Dendritic cell treated with granulocyte-macrophage colony-stimulating factor and Interleukin-4, amounts not matched to agents 40 ng/mL and 50 ng/mL, for 4 days (primary cell): Measurements from ENCODE around the gene CALHM3.
A peak's percentile ranks its signal among the peaks of the same experiment; 100 is the strongest.

Source experiments
- H3K27ac Mint-ChIP-seq: one replicate; pipeline ENCODE4 v1.8.0; 2022; ENCODE audit warnings: mild to moderate bottlenecking, mixed read lengths
- H3K27me3 Mint-ChIP-seq: one replicate; pipeline ENCODE4 v1.8.0; 2022; ENCODE audit warnings: mild to moderate bottlenecking, mixed read lengths
- H3K36me3 Mint-ChIP-seq: one replicate; pipeline ENCODE4 v1.8.0; 2022; ENCODE audit warnings: low read depth, mixed read lengths
- H3K4me1 Mint-ChIP-seq: one replicate; pipeline ENCODE4 v1.8.0; 2022; ENCODE audit warnings: low read depth, mixed read lengths
- H3K4me3 Mint-ChIP-seq: one replicate; pipeline ENCODE4 v1.8.0; 2022; ENCODE audit warnings: mild to moderate bottlenecking, moderate library complexity, mixed read lengths
- H3K9me3 Mint-ChIP-seq: one replicate; pipeline ENCODE4 v1.8.0; 2022; ENCODE audit warnings: mixed read lengths
- intact Hi-C: fragments of 100-400 bp; cut with micrococcal nuclease; formaldehyde crosslinking; loops from one replicate; pipeline ENCODE4 v1.15.0; 2022

Gene CALHM3

GRCh38 chr10:103443475-103444185 lies 35.4 kb downstream of the CALHM3 start:
- intact Hi-C loops, result no loop called here
- H3K4me3 Mint-ChIP-seq, result no peak overlapping the region
- no peaks in the 10 kb centered on the region for H3K9me3 Mint-ChIP-seq
- peaks cover 97% of the 10 kb centered on the region for H3K36me3 Mint-ChIP-seq
- no peaks in the 10 kb centered on the region for H3K27me3 Mint-ChIP-seq
- peak overlapping the region; percentile 6 for H3K27ac Mint-ChIP-seq
- H3K4me1 Mint-ChIP-seq, result peaks cover 53% of the 10 kb centered on the region

- Mint-ChIP-seq H3K36me3 (peaks cover 96% of the 10 kb centered on the region), H3K4me1 (peaks cover 40% of the 10 kb centered on the region), H3K27ac (peak overlapping the region; percentile 12), H3K4me3 (no peak overlapping the region), H3K9me3 (no peaks in the 10 kb centered on the region), H3K27me3 (no peaks in the 10 kb centered on the region)
- intact Hi-C loops, result no loop called here
These were observed 37.0 kb downstream of the CALHM3 start for GRCh38 chr10:103442031-103442461.

DNA sequence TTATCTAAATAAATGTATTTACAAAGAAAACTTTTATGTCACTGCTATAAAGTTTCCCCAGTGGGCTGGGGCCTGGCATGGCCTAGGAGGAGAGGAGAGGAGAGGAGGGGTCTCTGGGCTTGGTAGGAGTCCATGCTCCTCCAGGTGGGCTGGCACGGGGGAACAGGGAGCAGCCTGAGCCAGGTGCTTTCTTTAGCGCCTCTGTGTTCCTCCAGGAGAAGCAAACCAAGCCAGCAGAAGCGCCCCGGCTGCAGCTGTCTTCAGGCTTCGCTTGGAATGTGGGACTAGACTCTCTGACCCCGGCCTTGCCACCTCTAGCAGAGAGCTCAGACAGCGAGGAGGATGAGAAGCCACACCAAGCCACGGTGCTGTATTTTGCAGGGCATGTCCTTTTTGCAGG lies 37.4 kb downstream of the CALHM3 start:
- Mint-ChIP-seq H3K27ac (peak overlapping the region; percentile 12), H3K4me3 (no peak overlapping the region), H3K27me3 (no peaks in the 10 kb centered on the region), H3K9me3 (no peaks in the 10 kb centered on the region), H3K36me3 (peaks cover 96% of the 10 kb centered on the region), H3K4me1 (peaks cover 35% of the 10 kb centered on the region)
- intact Hi-C loops, result no loop called here

- intact Hi-C loops, result no loop called here
- no peak overlapping the region for H3K27ac Mint-ChIP-seq
- no peak overlapping the region for H3K4me3 Mint-ChIP-seq
- H3K4me1 Mint-ChIP-seq, result peaks cover 31% of the 10 kb centered on the region
- H3K27me3 Mint-ChIP-seq, result no peaks in the 10 kb centered on the region
- peaks cover 96% of the 10 kb centered on the region for H3K36me3 Mint-ChIP-seq
- no peaks in the 10 kb centered on the region for H3K9me3 Mint-ChIP-seq
These were observed 37.8 kb downstream of the CALHM3 start for GRCh38 chr10:103441206-103441605.

GRCh38 chr10:103440416-103440815 lies 38.6 kb downstream of the CALHM3 start:
- Mint-ChIP-seq H3K36me3 (peaks cover 96% of the 10 kb centered on the region), H3K27me3 (no peaks in the 10 kb centered on the region), H3K9me3 (no peaks in the 10 kb centered on the region), H3K4me1 (peaks cover 24% of the 10 kb centered on the region), H3K4me3 (no peak overlapping the region), H3K27ac (no peak overlapping the region)
- intact Hi-C loops, result no loop called here

- Mint-ChIP-seq H3K36me3 (peaks cover 96% of the 10 kb centered on the region), H3K4me3 (no peak overlapping the region), H3K9me3 (no peaks in the 10 kb centered on the region), H3K27me3 (no peaks in the 10 kb centered on the region), H3K27ac (no peak overlapping the region), H3K4me1 (peaks cover 17% of the 10 kb centered on the region)
- intact Hi-C loops, result no loop called here
These were observed 39.3 kb downstream of the CALHM3 start for GRCh38 chr10:103439776-103440175.

- no peak overlapping the region for H3K4me3 Mint-ChIP-seq
- no peak overlapping the region for H3K27ac Mint-ChIP-seq
- no peaks in the 10 kb centered on the region for H3K27me3 Mint-ChIP-seq
- H3K36me3 Mint-ChIP-seq, result peaks cover 98% of the 10 kb centered on the region
- intact Hi-C loops, result no loop called here
- H3K9me3 Mint-ChIP-seq, result no peaks in the 10 kb centered on the region
- H3K4me1 Mint-ChIP-seq, result peaks cover 16% of the 10 kb centered on the region
These were observed 45.2 kb downstream of the CALHM3 start for GRCh38 chr10:103433858-103434257.

- no peaks in the 10 kb centered on the region for H3K27me3 Mint-ChIP-seq
- intact Hi-C loops, result no loop called here
- no peak overlapping the region for H3K27ac Mint-ChIP-seq
- H3K4me1 Mint-ChIP-seq, result peaks cover 16% of the 10 kb centered on the region
- peaks cover 99% of the 10 kb centered on the region for H3K36me3 Mint-ChIP-seq
- H3K9me3 Mint-ChIP-seq, result no peaks in the 10 kb centered on the region
- no peak overlapping the region for H3K4me3 Mint-ChIP-seq
These were observed 47.1 kb downstream of the CALHM3 start for GRCh38 chr10:103431902-103432301.

DNA sequence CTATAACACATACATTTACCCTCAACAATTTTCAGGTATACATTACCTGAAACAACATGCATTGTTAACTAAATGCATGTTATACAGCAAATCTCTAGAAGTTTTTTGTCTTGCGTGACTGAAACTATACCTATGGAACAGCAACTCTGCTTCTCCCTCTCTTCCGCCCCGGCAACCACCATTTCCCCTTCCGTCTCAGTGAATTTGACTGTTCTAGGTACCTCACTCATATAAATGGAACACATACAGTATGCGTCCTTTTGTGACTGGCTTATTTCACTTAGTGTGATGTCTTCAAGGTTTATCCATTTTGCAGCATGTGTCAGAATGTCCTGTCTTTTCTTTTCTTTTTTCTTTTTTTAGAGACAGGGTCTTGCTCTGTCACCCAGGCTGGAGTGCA lies 49.4 kb downstream of the CALHM3 start:
- H3K4me3 Mint-ChIP-seq, result no peak overlapping the region
- intact Hi-C loops, result no loop called here
- no peak overlapping the region for H3K27ac Mint-ChIP-seq
- H3K36me3 Mint-ChIP-seq, result peaks cover 98% of the 10 kb centered on the region
- no peaks in the 10 kb centered on the region for H3K27me3 Mint-ChIP-seq
- H3K9me3 Mint-ChIP-seq, result no peaks in the 10 kb centered on the region
- peaks cover 16% of the 10 kb centered on the region for H3K4me1 Mint-ChIP-seq

DNA sequence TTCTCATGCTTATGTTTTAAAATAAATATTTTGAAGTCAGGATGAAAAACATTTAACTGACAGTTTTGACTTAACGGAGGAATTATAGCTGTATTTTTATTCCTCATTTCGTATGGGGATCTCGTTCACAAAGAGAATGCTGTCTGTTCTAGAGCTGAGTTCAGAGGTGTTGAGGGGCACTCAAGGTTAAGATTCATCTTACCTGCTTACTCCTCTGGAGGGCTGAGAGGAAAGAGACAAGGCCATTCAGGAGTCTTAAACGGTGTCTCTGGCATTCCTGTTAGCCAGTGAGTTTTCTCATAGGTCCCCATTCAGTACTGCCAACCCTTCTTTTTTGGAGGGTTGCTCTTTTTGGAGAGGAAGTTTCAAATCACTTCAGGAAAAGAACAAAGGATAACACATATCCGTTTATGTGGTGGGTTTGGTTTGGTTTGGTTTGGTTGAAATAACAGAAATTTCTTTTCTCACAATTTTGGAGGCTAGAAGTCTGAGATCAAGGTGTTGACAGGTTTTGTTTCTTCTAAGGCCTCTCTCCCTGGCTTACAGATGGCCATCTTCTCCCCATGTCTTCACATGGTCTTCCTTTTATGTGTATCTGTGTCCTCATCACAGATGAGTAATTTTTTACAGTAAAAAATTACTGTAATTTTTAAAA lies 49.9 kb downstream of the CALHM3 start:
- Mint-ChIP-seq H3K36me3 (peaks cover 99% of the 10 kb centered on the region), H3K4me1 (peaks cover 15% of the 10 kb centered on the region), H3K27ac (no peak overlapping the region), H3K4me3 (no peak overlapping the region), H3K27me3 (no peaks in the 10 kb centered on the region), H3K9me3 (no peaks in the 10 kb centered on the region)
- intact Hi-C loops, result no loop called here

GRCh38 chr10:103427866-103428265 lies 51.2 kb downstream of the CALHM3 start:
- intact Hi-C loops, result no loop called here
- Mint-ChIP-seq H3K27ac (no peak overlapping the region), H3K36me3 (peaks cover 99% of the 10 kb centered on the region), H3K9me3 (no peaks in the 10 kb centered on the region), H3K4me1 (peaks cover 3% of the 10 kb centered on the region), H3K27me3 (no peaks in the 10 kb centered on the region), H3K4me3 (no peak overlapping the region)

DNA sequence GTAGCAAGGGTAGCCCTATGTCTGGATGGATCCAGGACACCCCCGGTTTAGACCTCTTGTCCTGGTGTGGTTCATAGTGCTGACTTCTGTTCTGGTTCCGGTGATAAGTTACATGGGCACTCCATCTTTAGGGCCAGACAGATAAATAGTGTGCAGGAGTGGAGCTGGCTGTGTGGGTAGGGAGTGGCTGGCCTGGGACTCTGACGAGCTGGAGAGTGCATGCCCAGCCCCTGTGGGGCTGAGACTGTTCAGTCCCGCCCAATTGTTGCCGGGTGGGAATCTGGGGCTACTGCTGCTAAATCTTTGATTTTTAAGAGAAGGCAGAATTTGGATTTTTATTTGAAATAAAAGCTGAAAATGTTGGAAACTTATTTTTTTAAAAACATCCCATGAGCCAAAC lies 55.3 kb downstream of the CALHM3 start:
- intact Hi-C loops, result no loop called here
- H3K27ac Mint-ChIP-seq, result no peak overlapping the region
- no peak overlapping the region for H3K4me3 Mint-ChIP-seq
- peaks cover 96% of the 10 kb centered on the region for H3K36me3 Mint-ChIP-seq
- no peaks in the 10 kb centered on the region for H3K9me3 Mint-ChIP-seq
- H3K4me1 Mint-ChIP-seq, result no peaks in the 10 kb centered on the region
- H3K27me3 Mint-ChIP-seq, result no peaks in the 10 kb centered on the region
